T-helper 1 cell treated with Interleukin-12 subunit alpha and Interleukin-12 subunit beta and Interleukin-4 antibody, amounts not matched to agents 30 ng/mL and 1 ng/mL, for 36 hours (primary cell): Measurements from ENCODE around the gene LONRF2. TPM values are rescaled to one million over a fixed set of nuclear protein-coding genes. Genes with fewer than 3 reads are reported as not detected.
"Not testable (repeated sequence)": the region's sequence is repeated elsewhere in the genome, so short reads cannot be mapped to it uniquely, and the experiment has no call there.

Source experiments
- intact Hi-C: fragments of 100-400 bp; cut with micrococcal nuclease; formaldehyde crosslinking; loops from one replicate; pipeline ENCODE4 v1.15.1; 2024
- total RNA-seq: library from RNA; stranded (reverse); gene quantifications from 2 replicates; pipeline ENCODE4 v1.2.3, GENCODE V29; 2022

LONRF2 gene
- total RNA-seq, 1 donor from 2014 or later, result 0.56 TPM

GRCh38 chr2:100257939-100258338 is 64.4 kb downstream of the LONRF2 start:
- intact Hi-C loops, result no loop called here

GRCh38 chr2:100256849-100257248 is 65.5 kb downstream of the LONRF2 start:
- intact Hi-C loops, result no loop called here

- intact Hi-C loops, result no loop called here
Measured at GRCh38 chr2:100256416-100256815, 65.9 kb downstream of the LONRF2 start.

GRCh38 chr2:100254646-100255210 is 67.6 kb downstream of the LONRF2 start:
- intact Hi-C loops, result no loop called here

- intact Hi-C loops, result no loop called here
Measured at GRCh38 chr2:100253786-100254185, 68.5 kb downstream of the LONRF2 start.

GRCh38 chr2:100252811-100253698 is 69.2 kb downstream of the LONRF2 start:
- intact Hi-C loops, result no loop called here

- intact Hi-C loops, result no loop called here
Measured at GRCh38 chr2:100250645-100251044, 71.7 kb downstream of the LONRF2 start.

- intact Hi-C loops, result no loop called here
Measured at GRCh38 chr2:100248971-100249370, 73.3 kb downstream of the LONRF2 start.

- intact Hi-C loops, result not testable (repeated sequence)
Measured at GRCh38 chr2:100248556-100248955, 73.7 kb downstream of the LONRF2 start.

GRCh38 chr2:100248044-100248330 is 74.3 kb downstream of the LONRF2 start:
- intact Hi-C loops, result no loop called here

- intact Hi-C loops, result no loop called here
Measured at GRCh38 chr2:100247256-100248043, 74.9 kb downstream of the LONRF2 start.

GRCh38 chr2:100246163-100247145 is 75.8 kb downstream of the LONRF2 start:
- intact Hi-C loops, result no loop called here

GRCh38 chr2:100245681-100246080 is 76.6 kb downstream of the LONRF2 start:
- intact Hi-C loops, result no loop called here

- intact Hi-C loops, result no loop called here
Measured at GRCh38 chr2:100244881-100245605, 77.3 kb downstream of the LONRF2 start.

GRCh38 chr2:100243631-100244030 is 78.7 kb downstream of the LONRF2 start:
- intact Hi-C loops, result loop anchor here (1.0 kb wide), 2 partner anchors 424 to 684 kb away; no protein-coding TSS in a partner anchor

GRCh38 chr2:100242891-100243619 is 79.2 kb downstream of the LONRF2 start:
- intact Hi-C loops, result loop anchor here (1.0 kb wide), 2 partner anchors 424 to 684 kb away; no protein-coding TSS in a partner anchor

- intact Hi-C loops, result no loop called here
Measured at GRCh38 chr2:100242476-100242875, 79.8 kb downstream of the LONRF2 start.

GRCh38 chr2:100241236-100241635 is 81.1 kb downstream of the LONRF2 start:
- intact Hi-C loops, result no loop called here

- intact Hi-C loops, result no loop called here
Measured at GRCh38 chr2:100240386-100240785, 81.9 kb downstream of the LONRF2 start.
